Activated CD4-positive, alpha-beta T cell treated with anti-CD3 and anti-CD28 coated beads for 1 hour (primary cell): ENCODE data around the gene NQO2.
A peak's percentile ranks its signal among the peaks of the same experiment; 100 is the strongest.
"Not testable (repeated sequence)": the region's sequence is repeated elsewhere in the genome, so short reads cannot be mapped to it uniquely, and the experiment has no call there.

ENCODE experiments used
- DNase-seq: peaks from one replicate; pipeline ENCODE4 v3.0.0-alpha.2; 2020

Gene NQO2

DNA sequence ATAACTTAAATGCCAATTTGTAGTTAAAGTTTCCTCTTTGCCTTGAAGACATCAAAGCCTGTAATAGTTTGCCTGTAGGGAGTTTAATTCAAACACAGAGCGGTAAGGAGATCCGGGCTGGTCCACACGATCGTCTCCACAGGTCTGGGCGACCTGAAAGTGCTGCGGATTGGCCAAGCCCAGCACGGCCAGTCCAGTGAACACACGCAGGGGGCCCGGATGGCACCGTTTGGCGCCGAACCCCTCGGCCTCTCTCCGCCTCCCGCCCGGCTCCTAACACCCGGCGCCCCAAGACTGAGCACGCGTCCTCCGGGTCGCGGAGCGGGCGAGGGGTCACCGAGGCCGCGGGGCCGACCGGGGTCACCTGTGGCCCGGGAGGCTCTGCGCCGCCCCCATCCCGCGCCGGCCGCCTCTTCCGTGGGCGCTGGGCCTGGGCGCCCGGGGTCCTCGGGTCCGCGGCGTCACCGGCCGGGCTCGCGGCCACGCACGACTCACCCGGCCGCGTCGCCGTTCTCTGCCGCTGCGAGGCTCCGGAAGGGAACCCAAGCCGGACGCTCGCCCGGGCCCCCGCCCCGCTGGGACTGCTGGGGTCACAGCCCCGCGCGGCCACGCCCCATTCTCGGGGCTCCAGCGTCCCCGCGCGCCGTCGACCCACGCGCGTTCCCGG, 28.8 kb upstream of the NQO2 start:
- peak; percentile 21 for DNase-seq

DNA sequence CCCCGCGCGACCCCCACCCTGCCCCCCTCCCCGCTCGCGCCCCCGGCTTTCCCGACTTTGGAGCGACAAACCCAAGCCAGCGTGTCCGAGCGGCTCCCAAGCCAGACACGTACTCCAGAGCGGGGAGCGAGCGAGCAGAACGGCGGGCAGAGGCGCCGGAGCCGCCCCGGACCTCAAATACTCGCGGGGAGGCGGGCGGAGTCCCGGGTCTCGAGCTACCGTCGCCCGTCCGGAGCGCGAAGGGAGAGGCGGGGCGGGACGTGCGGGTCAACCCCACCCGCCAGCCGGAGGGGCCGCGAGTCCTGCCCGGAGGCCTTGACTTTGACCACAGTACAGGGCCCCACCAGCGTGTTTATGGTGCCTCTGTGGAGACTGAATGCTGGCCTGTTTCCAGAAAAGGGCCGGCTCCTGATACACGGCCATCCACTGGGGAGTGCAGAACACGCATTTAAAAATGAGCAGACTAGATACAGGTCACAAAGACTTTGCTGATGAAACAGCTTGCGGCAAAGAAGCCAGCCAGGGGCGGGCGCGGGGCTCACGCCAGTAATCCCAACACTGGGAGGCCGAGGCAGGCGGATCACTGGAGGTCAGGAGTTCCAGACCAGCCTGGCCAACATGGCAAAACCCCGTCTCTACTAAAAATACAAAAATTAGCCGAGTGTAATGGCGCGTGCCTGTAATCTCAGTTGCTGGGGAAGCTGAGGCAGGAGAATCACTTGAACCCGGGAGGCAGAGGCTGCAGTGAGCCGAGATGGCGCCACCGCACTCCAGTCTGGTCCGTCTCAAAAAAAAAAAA, 28.1 kb upstream of the NQO2 start, which contains the start of gene SERPINB6:
Gene SERPINB6, minus strand, starts transcription at position 148 of the 799 bp plus-strand sequence. CDS start 12,235 bp downstream, outside the sequence.
- peak; percentile 30 for DNase-seq

DNA sequence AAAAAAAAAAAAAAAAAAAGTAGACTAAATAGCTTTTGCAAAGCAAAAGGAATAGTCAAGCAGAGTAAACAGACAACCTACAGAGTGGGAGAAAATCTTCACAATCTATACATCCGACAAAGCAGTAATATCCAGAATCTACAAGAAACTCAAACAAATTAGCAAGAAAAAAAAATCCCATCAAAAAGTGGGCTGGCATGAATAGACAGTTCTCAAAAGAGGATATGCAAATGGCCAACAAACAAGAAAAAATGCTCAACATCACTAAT, 27.5 kb upstream of the NQO2 start:
- DNase-seq: not testable (repeated sequence)

DNA sequence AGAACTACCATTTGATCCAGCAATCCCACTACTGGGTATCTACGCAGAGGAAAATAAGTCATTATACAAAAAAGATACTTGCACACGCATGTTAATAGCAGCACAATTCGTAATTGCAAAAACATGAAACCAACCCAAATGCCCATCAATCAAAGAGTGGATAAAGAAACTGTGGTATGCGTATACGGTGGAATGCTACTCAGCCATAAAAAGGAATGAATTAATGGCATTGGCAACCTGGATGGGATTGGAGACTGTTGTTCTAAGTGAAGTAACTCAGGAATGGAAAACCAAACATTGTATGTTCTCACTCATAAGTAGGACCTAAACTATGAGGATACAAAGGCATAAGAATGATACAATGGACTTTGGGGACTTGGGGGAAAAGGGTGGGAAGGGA, 27.0 kb upstream of the NQO2 start:
- not testable (repeated sequence) for DNase-seq

DNA sequence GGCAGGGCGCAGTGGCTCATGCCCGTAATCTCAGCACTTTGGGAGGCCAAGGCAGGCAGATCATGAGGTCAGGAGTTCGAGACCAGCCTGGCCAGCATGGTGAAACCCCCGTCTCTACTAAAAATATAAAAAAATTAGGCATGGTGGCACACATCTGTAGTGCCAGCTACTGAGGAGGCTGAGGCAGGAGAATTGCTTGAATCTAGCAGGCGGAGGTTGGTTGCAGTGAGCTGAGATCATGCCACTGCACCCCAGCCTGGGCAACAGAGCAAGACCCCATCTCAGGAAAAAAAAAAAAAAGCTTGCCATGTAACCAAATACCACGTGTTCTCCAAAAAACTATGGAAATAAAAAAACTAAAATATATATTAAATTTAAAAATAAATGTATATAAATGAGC, 26.5 kb upstream of the NQO2 start:
- DNase-seq: not testable (repeated sequence)

DNA sequence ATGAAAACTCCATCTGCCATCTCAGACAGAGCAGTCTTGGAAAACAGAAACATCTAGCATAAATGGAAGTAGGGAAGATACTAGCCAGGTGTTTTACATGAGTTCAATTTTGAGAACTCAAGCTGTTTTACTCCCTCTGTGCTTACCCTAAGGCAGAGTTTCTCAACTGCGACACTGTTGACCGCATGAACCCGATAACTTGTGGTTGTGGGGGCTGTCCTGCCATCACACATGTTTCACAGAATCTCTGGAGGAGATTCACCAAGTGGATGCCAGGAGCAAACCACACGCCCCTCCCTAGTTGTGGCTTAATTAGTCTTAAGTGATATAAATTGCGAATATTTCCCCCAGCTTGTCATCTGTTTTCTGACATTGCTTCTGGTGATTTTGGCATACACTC, 26.0 kb upstream of the NQO2 start:
- no peak for DNase-seq

DNA sequence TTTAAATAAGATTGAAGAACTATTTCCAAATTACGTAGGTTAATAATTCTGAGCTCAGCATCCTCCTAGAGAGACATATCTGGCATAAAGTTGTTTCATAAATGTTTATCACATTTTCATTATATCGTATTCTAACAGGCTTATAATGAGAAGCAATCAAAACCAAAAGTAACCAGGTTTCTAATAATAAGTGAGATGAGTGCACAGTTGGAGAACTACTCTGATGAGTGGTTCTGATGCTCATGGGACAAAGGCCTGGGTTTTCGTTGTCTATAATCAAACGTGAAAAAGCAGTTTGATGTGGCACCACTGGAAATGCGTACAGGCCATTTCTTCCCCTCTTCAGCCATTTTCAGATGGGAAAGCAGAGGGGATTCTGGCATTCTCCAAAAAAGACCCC, 23.6 kb upstream of the NQO2 start:
- no peak for DNase-seq

DNA sequence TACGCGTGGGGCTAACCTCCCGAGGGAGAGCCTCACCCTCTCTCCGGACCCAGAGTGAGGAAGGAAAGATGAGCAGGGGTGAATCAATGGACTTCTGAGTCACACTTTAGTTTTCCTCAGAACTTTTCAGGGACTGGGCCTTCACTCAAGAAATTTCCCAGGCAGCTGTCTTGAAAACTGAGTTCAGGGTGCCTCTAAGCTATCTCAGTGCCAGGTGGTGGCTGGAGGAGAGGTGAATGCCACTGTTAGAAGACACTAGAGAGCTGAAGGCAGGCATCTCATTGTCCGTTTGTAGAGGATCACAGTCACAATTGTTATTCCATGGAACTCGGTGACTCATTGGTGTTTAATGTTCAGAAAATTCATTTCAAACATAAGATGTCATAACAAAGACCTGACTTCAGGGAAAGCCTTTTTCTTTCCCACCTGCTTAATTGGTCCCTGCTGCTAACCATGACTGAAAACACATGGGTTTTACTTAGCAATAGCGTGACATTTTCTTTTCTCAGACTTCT, 23.1 kb upstream of the NQO2 start:
- DNase-seq: no peak

DNA sequence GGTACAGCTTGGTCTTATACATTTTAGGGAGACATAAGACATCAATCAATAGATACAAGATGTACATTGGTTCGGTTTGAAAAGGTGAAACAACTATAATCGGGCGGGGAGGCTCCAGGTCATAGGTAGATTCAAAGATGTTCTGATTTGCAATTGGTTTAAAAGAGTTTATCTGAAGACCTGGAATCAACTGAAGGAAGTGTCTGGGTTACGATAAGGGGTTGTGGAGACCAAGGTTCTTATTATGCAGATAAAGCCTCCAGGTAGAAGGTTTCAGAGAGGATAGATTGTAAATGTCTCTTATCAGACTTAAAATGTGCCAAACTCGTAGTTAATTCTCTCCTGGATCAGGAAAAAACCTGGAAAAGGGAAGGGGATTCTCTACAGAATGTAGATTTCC, 22.4 kb upstream of the NQO2 start:
- DNase-seq: no peak

DNA sequence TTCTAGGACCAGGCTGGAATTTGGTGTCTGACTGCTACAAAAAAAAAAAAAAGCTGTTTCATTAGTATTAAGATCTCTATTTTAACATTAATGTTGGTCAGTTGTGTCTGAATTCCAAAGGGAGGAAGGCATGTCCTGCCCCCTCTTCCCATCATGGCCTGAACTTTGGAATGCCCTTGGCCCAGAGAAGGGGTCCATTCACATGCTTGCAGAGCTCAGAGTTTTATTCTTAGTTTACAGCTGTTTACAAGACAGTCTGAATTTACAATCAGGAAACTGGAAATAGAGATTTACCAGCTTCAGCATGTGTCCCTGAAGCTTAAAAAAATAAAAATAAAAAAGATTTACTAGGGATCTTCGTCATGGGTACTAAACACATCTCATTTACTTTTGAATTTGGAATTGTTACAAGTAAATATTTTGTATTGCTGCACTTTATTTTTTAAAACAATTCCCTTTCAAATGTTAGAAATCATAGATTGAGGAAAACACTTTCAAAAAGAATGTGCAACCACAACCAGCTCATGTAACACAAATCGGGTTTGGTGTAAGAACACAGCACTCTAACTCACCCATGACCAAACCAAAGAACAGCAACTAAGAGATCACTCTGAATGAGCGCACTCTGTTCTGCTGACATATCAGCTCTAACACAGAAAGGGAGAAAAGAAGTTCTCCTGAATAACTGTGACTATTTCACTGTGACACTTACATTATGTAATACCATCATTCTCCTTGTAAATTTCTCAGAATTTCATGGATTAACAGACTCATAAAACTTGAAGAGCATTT, 21.7 kb upstream of the NQO2 start:
- no peak for DNase-seq

DNA sequence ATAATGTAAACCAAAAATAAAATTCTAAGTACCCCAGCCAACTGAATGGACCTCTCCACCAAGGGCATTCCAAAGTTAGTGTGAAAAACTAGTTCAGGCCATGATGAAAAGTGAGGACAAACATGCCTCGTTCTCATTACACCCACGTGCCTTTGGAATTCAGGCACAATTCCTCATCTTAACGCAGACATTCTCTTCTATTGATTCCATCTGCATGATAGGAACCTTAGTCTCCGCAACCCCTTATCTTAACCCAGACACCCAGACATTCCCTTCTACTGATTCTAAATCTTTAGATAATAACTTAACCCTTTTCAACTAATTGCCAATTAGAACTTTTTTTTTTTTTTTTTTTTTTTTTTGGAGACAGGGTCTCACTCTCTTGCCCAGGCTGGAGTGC, 20.8 kb upstream of the NQO2 start:
- DNase-seq: no peak

DNA sequence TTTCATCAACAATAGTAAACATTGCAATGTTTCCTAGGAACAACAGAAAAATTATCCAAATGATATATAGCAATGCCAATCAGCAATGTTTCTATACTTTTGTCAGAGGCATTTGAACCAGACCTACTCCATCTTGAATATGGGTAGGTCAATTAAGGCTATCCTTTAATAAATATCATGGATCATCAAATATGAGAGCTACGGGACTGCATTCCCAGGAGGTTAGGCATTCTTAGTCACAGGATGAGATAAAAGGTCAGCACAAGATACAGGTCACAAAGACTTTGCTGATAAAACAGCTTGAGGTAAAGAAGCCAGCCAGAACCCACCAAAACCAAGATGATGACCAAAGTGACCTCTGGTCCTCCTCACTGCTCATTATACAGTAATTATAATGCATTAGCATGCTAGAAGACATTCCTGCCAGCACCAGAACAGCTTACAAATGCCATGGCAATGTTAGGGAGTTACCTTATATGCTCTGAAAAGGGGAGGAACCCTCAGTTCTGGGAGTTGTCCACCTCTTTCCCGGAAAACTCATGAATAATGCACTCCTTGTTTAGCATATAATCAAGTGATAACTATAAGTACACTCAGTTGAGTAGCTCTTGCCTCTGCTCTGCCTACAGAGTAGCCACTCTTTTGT, 19.8 kb upstream of the NQO2 start:
- no peak for DNase-seq

DNA sequence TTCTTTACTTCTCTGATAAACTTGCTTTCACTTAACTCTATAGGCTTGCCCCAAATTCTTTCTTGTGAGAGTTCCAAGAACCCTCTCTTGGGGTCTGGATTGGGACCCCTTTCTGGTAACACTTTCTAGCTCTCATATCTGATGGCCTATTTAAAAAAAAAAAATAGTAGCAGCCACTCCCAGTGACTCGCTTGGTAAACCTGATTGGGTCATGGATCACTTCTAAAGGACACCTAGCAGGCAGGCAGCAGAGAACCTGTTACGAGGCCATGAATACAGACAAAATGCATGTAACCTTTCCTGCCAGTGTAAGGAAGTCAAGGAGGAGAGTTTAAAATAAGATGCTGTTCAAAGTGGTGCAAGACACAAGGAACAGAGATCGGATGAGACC, 19.2 kb upstream of the NQO2 start:
- no peak for DNase-seq

DNA sequence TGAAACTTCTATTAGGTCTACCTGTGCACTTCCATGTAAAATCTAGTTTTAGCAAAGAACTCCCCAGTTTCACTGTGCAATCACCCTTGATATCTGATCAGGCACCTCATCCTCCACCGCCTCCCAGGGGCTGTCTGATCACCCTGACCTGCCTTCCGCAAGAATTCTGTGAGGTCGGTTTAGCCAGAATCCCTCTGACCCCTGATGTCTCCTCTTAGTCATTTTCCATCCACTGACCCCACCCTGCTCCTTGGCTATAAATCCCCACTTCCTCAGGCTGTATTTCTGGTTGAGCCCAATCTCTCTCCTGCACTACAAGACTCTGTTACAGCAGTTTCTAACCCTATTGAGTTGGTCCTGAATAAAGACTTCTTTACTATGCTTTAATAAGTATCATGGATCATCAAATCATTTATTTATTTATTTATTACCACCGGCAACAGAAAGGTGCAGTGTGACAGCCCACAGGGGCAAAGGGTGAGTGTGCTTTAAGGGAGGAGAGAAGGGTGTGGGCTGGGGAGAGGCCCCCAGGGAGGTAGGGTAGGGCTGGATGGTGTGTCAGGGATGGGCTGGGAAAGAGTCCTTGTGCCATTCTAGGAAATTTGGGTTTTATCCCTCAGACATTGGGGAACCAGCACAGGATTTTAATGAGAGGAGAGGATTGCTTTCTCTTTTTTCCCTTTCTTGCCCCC, 17.1 kb upstream of the NQO2 start:
- DNase-seq: no peak

DNA sequence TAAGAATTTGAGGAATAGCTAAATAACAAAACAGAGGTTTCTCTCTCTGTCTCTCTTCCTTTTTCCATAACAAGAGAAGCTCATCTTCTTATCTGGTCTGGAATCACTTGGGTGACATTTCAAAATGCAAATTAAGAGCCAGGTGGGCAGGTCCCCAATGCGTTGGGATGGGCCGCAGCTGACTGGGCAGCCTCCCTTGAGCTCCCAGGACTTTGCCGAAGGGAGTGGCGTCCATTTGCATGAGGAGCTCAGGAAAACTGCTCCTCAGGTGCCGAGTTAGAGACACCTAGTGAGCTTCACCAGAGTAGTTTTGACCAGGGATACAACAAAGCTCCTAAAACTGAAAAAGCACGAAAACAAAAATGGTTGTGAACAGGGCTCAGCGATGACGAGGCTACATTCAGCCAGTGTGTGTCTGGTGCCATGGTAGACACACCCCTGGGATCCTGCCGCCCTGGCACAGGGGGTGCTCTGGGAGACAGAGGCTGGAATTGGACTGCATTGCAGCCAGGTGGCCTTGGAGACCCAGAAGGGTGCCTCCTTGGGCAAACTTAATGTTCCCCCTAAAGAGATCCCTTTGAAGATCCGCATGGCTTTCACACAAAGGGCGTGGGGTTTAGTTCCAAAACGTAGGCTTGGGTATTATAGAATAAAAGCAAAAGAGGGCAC, 14.8 kb upstream of the NQO2 start:
- no peak for DNase-seq

DNA sequence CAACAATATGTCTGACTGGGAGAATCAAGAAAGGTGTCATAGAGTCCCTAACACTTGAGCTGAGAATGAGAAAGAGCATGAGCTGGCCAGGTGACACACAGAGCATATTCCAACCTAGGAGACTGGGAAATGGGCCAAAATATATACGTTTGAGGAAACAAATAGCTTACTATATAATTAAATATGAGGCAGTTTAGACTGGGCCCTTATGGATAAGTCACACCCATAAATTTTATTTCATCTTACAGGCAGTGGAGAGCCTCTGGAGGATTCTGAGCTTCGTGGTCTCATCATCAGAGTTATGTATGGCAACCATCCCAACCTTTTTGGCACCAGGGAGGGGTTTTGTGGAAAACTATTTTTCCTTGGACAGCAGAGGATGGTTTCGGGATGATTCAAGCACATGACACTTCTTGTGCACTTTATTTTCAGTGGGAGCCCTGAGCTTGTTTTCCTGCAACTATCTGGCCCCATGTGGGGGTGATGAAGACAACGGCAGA, 12.9 kb upstream of the NQO2 start:
- DNase-seq: no peak

DNA sequence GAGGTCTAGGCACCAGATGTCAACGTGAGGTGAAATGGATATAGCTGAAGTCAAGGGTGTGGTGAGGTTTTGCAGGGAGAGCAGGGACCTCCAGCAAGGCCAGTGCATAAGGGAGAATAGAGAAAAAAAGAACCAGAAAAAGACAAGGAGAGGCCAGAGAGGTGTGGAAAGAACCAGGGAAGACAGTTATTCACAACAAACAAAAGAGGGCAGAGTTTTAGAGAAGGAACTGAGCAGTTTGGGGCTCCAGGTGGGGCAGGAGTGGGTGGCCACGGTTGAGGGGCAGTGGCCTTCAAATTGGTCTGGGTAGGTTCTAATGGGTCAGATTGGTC, 11.6 kb upstream of the NQO2 start:
- DNase-seq: no peak

DNA sequence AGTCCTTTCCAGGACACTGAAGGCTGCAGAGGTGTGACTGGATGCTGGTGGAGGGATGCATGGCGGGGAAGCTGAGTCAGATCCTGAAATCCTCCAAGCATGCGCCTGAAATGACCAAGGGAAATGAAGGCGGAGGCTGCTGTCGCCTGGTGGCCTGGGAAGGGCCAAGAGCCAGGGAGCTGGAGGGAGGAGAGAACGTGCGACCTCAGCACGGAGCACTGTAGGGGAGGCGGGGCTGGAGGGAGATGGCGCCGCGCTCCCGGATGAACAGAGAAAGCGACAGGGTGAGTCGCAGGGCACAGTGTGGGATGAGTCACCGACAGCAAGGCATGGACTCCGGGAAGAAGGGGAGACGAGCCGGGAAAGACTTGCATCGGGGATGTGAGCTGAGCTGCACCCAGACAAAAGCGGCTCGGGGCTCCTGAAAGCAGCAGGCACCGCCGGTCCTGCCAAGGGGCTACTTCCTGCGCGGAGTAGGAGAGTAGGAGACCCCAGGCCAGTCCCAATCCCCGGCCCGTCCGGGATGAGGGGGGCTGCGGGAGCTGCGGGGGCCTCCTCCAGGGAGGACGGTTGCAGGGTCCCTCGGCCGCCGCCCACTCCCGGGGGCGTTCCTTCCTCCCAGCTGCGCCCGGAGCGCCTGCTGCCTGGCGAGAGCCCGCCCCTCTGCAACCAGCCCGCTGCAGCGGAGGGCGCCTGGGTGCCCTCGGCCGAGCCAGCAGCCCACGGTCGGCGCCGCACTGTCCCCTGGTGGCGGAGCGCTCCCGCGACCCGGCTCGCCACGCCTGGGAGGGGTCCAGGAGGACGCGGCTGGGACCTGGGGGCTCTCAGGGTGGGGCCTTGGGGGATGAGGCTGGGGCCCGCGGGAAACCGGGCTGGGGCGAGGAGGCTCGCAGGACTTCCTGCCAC, 11.0 kb upstream of the NQO2 start:
- DNase-seq: peak; percentile 68

DNA sequence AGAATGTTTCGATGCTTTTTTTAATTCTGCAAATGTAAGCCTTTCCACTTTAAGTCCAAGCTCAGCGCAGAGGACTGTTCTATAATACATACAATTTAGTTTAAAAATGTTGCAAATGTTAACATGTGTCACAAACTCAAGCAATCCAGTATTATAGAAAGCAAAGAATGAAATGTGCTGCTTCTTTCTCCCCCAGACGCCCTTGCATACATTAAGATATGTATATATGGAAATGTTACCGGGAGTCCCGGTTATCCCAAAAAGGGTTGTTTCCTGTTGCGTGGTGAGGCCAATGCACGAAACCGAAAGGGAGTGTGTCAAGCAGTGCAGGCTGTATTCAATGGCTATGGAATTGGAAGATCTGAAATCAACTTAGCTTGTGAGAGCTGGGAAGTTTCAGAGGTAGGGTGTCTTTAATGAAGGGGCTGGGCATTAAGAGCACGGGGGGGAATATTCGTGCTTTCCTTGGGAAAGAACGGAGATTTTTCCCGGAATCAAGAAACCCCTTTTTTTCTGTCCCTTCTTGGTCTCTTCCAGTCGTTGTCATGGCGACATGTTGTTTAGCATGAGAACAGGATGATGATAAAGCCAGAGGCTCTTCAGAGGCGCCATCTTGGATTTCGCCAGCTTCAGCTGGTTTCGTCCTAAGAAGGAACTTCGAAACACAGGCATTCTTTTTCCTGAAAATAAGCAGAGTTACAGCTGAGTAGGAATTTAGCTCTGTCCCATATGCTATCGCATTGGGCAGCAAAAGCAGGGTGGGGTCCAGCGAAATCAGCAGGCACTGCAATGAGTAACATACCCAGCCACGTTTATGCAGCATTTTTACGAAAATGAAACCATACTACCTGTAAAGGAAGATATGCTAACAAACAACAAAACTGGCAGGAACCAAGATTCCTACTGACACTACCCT, 10.1 kb upstream of the NQO2 start:
- peak; percentile 54 for DNase-seq
